SK-N-MC (cell line): ENCODE data around the gene PROX1.

Experiments used
- EZH2 ChIP-seq: fragments of 200-600 bp; sonication (generic); IDR thresholded peaks from one replicate; pipeline ENCODE4 v1.6.1; 2017; ENCODE audit warnings: antibody characterized with exemption
- FOXP2 ChIP-seq: optimal IDR thresholded peaks from 2 replicates; pipeline ENCODE3; 2011; ENCODE audit warnings: mild to moderate bottlenecking, moderate library complexity; ENCODE audit not compliant: insufficient read depth; ENCODE audit errors: extremely low read length, control extremely low read depth
- POLR2AphosphoS5 ChIP-seq: IDR thresholded peaks from 2 replicates; pipeline ENCODE4 v1.6.1; 2012; ENCODE audit warnings: mild to moderate bottlenecking, low read depth, low read length, borderline replicate concordance

DNA sequence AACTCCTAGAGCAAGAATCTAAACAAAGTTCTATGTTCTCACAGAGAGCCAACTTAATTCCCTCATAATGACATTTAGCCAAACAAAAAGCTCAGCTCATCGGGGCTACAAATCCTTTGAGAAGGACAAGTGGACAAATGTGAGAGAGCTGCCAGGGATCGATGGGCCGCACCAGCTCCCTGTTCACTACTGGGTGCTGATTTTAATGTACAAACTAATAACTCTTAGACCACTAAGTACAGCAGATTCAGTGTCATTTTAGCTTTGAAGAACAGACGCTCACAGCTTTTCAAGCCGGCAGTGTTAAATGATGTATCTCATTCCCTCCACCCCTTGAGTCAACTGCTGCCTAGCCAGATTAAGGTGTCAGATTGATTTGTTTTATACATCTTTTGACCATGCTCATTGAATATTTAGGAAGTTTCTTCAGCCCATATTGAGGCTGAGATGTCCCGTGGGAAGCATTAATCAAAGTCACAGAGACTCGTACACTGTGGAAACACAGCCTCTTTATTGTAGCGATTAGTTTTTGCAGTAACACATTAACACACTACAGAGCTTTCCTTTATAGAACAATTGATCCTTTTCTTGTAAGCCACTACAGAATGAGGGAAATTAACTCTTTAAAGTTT is 21.1 kb downstream of the PROX1 start:
- TF ChIP-seq POLR2AphosphoS5 (no peak), FOXP2 (no peak), EZH2 (no peak)
